Neural crest cell (in vitro differentiated cells): ENCODE data around the gene AVPR2. TPM values are rescaled to one million over a fixed set of nuclear protein-coding genes. Genes with fewer than 3 reads are reported as not detected.

ENCODE experiments used
- DNase-seq: peaks from one replicate; pipeline ENCODE4 v3.0.0; 2021; ENCODE audit warnings: low read depth, mixed read lengths, low spot score
- H3K27ac Mint-ChIP-seq: one replicate; pipeline ENCODE4 v1.8.0; 2021; ENCODE audit warnings: mild to moderate bottlenecking, mixed read lengths; ENCODE audit not compliant: unreplicated experiment
- H3K27me3 Mint-ChIP-seq: 2 replicates; pipeline ENCODE4 v1.8.0; 2021; ENCODE audit warnings: low read depth, mild to moderate bottlenecking, mixed read lengths
- H3K36me3 Mint-ChIP-seq: 2 replicates; pipeline ENCODE4 v1.8.0; 2021; ENCODE audit warnings: low read depth, mild to moderate bottlenecking, mixed read lengths
- H3K4me1 Mint-ChIP-seq: 2 replicates; pipeline ENCODE4 v1.8.0; 2021; ENCODE audit warnings: mixed read lengths
- H3K4me3 Mint-ChIP-seq: one replicate; pipeline ENCODE4 v1.8.0; 2021; ENCODE audit warnings: mild to moderate bottlenecking, mixed read lengths
- H3K9me3 Mint-ChIP-seq: 2 replicates; pipeline ENCODE4 v1.8.0; 2021; ENCODE audit warnings: mixed read lengths
- total RNA-seq: library from RNA; stranded (reverse); gene quantifications from 2 replicates; pipeline ENCODE4 v1.2.1, GENCODE V29; 2021
- TF ChIP-seq, protein P1 (sequence below): fragments of 200-600 bp; sonication (generic); conservative IDR thresholded peaks from 2 replicates; pipeline ENCODE4 v1.5.0; 2021; ENCODE audit warnings: antibody characterized with exemption, mild to moderate bottlenecking

The AVPR2 gene
- total RNA-seq, 1 donor from 2014 or later: not detected

DNA sequence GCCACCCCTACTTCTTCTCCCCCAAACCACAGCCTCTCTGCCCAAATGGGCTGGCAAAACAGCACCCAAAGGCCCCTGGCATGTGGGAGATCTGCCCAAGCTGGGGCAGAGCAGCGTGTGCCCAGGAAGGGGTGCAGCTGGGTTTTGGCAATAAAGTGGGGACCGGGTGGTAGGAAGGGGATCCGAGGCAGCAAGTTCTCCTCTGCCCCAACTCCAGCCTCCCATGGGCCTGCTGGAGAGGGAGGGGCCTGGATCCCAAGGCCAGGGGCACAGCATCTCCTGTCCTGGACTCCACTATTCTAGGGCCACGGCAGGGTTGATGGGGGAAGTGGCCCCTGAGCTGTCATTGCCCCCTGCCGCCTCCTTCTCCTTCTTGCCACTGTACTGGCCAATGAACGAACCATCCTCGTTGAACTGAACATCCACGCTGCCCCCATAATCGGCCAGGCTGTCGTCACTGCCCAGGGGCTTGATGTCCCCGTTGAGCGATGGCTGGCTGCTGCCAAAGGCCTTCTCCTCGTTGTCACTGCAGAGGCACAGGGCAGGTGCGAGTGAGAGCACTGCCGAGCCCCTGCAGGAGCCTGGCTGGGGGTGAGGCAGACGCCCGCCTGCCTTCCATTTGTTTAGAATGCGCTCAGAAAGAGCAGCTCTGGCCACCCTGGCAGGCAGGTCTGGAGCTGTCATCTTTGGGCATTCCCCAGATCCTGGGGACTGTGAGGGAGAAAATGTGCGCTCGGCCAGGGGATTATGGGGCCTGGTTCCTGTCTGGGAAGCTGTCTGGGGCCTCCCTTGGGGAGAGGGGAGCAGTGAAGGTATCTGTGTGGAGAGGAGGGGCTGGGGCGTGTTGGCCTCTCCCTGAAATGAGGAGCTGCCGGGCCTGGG is 41.9 kb upstream of the AVPR2 start:
- H3K4me3 Mint-ChIP-seq: no peak overlapping the region
- no peaks in the 10 kb centered on the region for H3K27me3 Mint-ChIP-seq
- peaks cover 5% of the 10 kb centered on the region for H3K36me3 Mint-ChIP-seq
- H3K4me1 Mint-ChIP-seq: no peaks in the 10 kb centered on the region
- H3K9me3 Mint-ChIP-seq: no peaks in the 10 kb centered on the region
- no peak overlapping the region for H3K27ac Mint-ChIP-seq
- no peak for DNase-seq
- TF ChIP-seq, protein P1, sequence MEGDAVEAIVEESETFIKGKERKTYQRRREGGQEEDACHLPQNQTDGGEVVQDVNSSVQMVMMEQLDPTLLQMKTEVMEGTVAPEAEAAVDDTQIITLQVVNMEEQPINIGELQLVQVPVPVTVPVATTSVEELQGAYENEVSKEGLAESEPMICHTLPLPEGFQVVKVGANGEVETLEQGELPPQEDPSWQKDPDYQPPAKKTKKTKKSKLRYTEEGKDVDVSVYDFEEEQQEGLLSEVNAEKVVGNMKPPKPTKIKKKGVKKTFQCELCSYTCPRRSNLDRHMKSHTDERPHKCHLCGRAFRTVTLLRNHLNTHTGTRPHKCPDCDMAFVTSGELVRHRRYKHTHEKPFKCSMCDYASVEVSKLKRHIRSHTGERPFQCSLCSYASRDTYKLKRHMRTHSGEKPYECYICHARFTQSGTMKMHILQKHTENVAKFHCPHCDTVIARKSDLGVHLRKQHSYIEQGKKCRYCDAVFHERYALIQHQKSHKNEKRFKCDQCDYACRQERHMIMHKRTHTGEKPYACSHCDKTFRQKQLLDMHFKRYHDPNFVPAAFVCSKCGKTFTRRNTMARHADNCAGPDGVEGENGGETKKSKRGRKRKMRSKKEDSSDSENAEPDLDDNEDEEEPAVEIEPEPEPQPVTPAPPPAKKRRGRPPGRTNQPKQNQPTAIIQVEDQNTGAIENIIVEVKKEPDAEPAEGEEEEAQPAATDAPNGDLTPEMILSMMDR: no peak

DNA sequence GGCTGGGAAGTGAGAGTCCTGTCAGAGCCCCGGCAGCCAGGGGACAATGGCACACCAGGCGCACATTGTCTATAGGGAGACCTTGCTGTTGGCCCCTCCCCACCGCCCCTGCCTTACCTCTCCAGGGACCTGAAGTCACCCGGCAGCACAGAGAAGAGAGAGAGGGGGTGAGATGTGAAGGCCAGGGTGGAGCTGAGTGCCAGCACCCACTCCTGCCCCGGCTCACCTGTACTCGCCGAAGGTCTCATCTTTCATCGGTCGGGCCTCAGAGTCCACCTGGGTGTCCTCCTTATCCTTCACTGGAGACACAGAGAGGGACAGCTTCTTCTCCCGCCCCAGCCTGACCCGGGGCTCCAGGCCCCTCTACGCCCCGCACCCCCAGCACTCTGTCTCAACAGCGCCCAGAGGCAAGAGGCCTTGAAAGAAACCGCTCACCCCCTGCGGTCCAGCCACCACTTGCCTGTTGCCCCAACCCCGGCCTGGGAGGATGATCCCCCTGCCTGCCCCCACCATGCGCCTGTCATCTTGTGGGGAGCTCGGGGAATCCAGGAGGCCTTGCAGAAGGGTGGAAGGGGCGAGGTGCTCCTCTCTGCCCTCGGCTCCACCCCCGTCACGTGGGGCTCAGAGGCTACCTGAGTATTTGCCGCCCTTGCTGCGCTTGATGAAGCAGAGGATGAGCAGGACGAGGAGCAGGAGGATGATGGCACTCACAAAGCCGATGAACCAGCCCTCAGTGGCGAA is 41.1 kb upstream of the AVPR2 start:
- Mint-ChIP-seq H3K9me3 (no peaks in the 10 kb centered on the region), H3K27me3 (no peaks in the 10 kb centered on the region), H3K4me3 (no peak overlapping the region), H3K4me1 (no peaks in the 10 kb centered on the region), H3K36me3 (peaks cover 5% of the 10 kb centered on the region), H3K27ac (no peak overlapping the region)
- no peak for DNase-seq
- TF ChIP-seq, protein P1: no peak

DNA sequence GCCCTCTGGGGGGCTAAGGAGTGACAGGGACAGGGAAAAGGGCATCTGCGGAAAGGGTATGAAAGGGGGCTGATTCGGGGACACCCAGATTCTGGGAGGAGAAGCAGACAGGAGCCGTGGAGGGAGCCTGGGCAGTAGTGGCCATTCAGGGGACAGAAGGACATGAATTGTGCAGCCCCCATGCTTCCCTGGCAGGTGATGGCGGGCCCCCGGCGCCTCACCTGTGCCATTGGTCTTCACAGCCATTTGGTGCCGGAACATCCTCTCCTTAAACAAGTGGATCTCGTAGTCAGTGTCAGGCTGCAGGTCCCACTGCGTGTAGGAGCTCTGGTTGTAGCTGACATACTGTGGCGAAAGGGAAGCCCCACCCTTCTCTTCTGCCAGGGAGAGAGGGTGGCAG is 40.4 kb upstream of the AVPR2 start:
- DNase-seq: no peak
- Mint-ChIP-seq H3K4me1 (no peaks in the 10 kb centered on the region), H3K4me3 (no peak overlapping the region), H3K27me3 (no peaks in the 10 kb centered on the region), H3K27ac (no peak overlapping the region), H3K9me3 (no peaks in the 10 kb centered on the region), H3K36me3 (peaks cover 5% of the 10 kb centered on the region)
- TF ChIP-seq, protein P1: no peak

DNA sequence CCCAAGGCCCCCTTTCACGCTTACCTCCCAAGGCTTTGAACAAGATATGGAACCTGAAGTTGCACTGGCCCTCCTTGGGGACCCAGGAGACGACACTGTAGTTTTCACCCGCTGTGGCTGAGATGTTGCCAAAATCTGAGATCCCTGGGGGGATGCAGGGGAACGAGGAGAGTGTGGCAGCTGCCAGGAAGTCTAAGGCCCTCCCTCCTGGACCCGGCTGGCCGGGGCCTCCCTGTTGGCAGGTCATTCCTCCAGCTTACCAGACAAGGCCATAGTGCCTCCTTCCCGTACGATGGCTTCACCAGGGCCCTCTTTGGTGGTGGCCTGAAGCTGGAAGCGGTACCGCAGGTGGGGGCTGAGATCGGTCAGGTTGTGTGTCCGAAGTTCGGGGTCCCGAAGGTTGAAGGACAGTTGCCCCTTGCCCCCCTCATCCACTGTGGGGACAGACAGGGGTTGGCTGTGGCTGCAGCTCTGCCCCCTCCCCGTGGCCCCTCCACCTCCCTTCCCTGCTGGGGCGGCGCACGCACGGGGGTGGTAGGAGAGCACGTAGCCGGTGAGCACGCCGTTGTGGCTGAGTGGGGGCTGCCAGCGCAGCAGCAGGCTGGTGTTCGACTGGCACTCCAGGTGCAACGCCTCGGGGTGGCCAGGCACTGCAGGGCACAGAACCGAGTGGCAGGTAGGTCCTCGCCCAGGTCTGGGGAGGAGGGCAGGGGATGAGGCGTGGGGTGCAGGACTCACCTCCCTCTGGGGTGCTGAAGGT is 39.7 kb upstream of the AVPR2 start:
- H3K27me3 Mint-ChIP-seq: no peaks in the 10 kb centered on the region
- TF ChIP-seq, protein P1: no peak

DNA sequence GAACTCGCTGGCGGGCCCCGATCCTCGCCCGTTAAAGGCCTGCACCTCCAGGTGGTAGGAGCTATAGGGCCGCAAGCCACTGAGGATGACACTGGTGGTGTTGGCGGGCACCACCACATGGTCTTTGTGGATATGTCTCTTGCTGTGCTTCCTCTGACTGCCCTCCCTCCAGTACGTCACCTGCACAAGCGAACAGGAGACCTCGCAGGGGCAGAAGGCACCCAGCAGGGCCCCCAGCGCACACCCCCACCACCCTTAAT is 39.2 kb upstream of the AVPR2 start:
- no peaks in the 10 kb centered on the region for H3K4me1 Mint-ChIP-seq
- H3K27ac Mint-ChIP-seq: no peak overlapping the region
- H3K27me3 Mint-ChIP-seq: no peaks in the 10 kb centered on the region
- H3K9me3 Mint-ChIP-seq: no peaks in the 10 kb centered on the region
- no peak overlapping the region for H3K4me3 Mint-ChIP-seq
- H3K36me3 Mint-ChIP-seq: peaks cover 5% of the 10 kb centered on the region
- no peak for DNase-seq
- TF ChIP-seq, protein P1: no peak

More for the DNA sequence above, 39.7 kb upstream of the AVPR2 start:
- peaks cover 5% of the 10 kb centered on the region for H3K36me3 Mint-ChIP-seq
- H3K27ac Mint-ChIP-seq: no peak overlapping the region
- H3K4me1 Mint-ChIP-seq: no peaks in the 10 kb centered on the region
- DNase-seq: no peak
- no peaks in the 10 kb centered on the region for H3K9me3 Mint-ChIP-seq
- no peak overlapping the region for H3K4me3 Mint-ChIP-seq
